Posterior cingulate gyrus (tissue), 11 donors: ENCODE results near the gene THTPA.
A peak's percentile ranks its signal among the peaks of the same experiment; 100 is the strongest.
"Not testable (repeated sequence)": the region's sequence is repeated elsewhere in the genome, so short reads cannot be mapped to it uniquely, and the experiment has no call there.

ENCODE experiments used
- DNase-seq, 10 donors: peaks; one replicate each; pipeline versions ENCODE4 v3.0.0 to v3.0.0-alpha.2; 2020 to 2021; ENCODE audit warnings: mixed read lengths in 3 of 10
- intact Hi-C: fragments of 100-400 bp; cut with DNase I; formaldehyde crosslinking; loops from one replicate; pipeline ENCODE4 v1.15.1; 2023

Gene THTPA

GRCh38 chr14:23602181-23603095, 46.4 kb downstream of the THTPA start:
- intact Hi-C loops: no loop called here
- DNase-seq: peak in 1 of 10 donors; percentile 6

- intact Hi-C loops: no loop called here
Observed at GRCh38 chr14:23603103-23603502, 47.0 kb downstream of the THTPA start.

GRCh38 chr14:23604148-23604547, 48.1 kb downstream of the THTPA start:
- DNase-seq: no peak
- intact Hi-C loops: no loop called here

More at GRCh38 chr14:23603103-23603502, 47.0 kb downstream of the THTPA start:
- DNase-seq: peak in 2 of 10 donors; percentile 8 to 75

- intact Hi-C loops: no loop called here
- DNase-seq: no peak
Observed at GRCh38 chr14:23604675-23605170, 48.7 kb downstream of the THTPA start.

- intact Hi-C loops: no loop called here
- peak in 2 of 10 donors; percentile 10 to 21 for DNase-seq
Observed at GRCh38 chr14:23605931-23606585, 50.0 kb downstream of the THTPA start.

GRCh38 chr14:23608454-23608853, 52.4 kb downstream of the THTPA start:
- intact Hi-C loops: no loop called here
- peak in 1 of 10 donors; percentile 20 for DNase-seq

- intact Hi-C loops: no loop called here
Observed at GRCh38 chr14:23609001-23609400, 52.9 kb downstream of the THTPA start.

GRCh38 chr14:23609411-23610089, 53.5 kb downstream of the THTPA start:
- DNase-seq, intact Hi-C loops: not testable (repeated sequence)

More at GRCh38 chr14:23609001-23609400, 52.9 kb downstream of the THTPA start:
- no peak for DNase-seq
